Measurements from ENCODE around the gene ATP6V0D1.
"Not testable (repeated sequence)": the region's sequence is repeated elsewhere in the genome, so short reads cannot be mapped to it uniquely, and the experiment has no call there.

ATP6V0D1 gene

DNA sequence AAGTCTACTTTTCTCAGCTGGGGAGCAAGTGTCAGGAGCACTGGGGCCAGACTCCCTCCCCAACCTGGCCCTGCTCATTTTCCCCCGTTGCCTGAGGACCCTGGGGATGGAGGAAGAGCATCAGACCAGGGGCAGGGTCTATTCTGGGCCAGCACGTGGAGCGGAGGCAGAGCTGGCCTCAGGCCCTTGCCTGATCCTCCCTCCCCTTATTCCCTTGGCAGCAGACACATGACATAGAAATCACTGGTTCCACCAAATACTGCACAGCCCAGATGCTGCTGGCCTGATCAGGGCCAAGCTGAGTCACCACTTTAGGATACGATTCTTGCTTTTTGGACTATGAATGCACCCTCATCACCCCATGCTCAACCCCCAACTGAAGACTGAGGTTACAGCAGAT, 18.1 kb upstream of the ATP6V0D1 start:
- DNase-seq, result no peak

DNA sequence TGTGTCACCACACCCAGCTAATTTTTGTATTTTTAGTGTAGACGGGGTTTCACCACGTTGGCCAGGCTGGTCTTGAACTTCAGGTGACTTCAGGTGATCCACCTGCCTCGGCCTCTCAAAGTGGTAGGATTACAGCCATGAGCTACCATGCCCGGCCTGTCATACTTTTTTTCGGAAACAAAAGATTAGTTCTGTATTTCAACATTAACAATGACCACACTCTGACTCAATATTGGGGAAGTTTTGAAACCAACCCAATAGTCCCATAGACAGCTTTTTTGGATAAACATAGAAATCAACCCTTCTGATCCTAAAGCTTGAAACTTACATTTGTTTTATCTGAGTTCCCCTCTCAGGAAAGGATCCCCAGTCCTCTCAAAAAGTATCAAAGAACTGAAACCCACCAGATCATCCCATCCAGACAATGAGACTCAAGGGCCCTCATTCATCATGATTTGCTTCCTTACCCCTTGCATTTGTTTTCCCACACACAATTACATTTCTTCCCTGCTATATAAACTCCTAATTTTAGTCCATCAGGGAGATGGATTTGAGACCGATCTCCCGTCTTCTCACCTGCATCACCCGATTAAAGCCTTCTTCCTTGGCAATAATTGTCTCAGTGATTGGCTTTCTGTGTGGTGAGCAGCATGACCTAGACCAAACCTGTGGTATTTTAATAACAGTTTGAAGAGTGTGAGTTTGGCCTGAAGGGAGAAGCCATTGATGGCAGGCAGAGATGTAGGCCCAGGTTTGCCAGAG, 9.6 kb upstream of the ATP6V0D1 start:
- DNase-seq, result no peak

DNA sequence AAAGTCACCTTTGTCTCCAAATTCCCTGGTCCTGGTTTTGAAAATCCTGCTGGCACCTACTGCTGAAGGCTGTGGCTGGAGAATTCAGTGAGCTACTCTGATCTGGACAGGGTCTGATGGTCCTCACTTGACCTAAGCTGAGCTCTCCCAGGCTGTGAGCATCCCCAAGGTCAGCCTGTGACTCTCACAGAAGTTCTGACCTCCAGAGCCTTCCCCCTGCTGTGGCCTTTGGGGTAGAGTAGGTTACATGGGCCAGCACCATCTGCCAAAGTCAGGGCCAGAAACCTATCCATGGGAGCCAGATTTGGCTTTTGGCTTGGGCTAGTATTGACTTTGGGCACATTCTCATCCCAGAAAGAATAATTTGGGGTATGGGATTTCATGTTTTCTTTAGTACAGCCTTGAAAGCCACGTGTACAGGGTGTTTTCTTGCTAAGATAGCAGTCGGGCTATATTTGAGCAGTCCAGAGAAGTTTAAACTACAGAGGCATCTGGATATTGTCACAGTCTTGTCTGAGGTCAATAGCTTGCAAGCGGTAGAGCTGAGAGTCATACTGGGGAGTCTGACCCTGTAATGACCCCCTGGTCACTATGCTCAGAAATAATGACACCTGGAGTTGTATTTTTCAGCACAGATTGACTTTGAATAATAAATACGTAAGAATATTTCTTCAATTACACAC, 8.6 kb upstream of the ATP6V0D1 start:
- no peak for DNase-seq

DNA sequence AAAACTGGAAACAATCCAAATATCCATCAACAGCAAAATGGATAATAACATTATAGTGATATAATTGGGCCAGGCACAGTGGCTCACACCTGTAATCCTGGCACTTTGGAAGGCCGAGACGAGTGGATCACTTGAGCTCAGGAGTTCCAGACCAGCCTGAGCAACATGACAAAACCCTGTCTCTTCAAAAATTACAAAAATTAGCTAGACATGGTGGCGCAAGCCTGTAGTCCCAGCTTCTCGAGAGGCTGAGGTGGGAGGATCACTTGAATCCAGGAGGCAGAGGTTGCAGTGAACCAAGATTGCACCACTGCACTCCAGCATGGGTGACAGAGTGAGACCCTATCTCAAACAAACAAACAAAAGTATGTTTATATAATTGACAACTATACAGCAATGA, 6.6 kb upstream of the ATP6V0D1 start:
- not testable (repeated sequence) for DNase-seq

DNA sequence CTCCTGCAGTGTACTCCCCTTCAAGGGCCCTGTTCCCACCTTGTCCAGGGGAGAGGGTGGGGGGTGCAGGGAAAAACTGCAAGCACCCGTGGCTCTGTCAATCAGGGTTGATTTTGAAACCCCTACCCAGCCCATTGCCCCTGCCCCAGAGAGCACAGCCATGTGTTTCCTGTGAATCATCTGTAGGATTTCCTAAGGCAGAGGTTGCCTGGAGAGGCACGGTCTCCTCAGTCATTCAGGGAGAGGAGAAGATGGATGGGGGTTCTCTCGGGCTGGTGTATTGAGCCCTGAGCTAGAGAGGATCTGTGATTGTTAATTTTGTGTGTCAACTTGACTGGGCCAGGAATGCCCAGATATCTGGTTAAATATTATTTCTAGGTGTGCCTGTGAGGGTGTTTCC, 5.8 kb upstream of the ATP6V0D1 start:
- DNase-seq, result peak in 1 of 2 donors; percentile 16

DNA sequence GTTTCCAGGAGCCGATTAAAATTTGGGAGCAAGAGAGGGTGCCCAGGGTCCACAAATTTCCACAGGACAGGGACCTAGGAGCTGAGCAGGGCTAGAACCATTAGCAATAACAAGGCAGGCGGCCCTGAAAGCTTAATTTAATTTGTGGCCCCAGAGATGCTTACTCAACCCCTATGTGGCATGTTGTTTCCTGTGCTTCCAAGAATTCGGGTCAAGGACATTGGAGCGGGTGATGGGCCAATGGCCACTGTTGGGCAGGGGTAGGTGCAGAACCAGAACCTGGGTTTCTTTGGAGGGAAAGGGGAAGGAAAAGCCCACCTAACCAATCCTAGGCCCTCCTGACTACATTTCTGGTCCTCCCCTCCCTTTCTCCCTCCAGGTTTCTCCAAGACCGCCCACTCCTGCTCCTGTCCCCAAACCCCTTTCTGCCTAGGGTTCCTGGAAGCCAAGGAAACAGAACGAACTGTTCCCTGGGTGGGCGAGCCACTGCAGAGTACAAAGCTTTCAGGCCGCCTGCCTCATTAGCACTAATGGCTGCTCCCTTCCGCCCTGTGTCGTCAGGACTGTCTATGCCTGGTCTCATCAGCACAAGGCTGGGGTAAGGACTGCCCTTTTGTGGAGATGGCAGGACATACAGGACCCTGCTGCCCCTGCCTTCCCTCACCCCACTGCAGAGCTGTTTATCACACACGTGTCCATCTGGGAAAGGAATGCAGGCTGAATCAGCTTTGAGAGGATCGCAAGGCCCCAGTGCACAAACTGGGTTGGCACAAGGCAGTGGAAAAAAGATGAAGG, 3.0 kb upstream of the ATP6V0D1 start:
- DNase-seq, result no peak

DNA sequence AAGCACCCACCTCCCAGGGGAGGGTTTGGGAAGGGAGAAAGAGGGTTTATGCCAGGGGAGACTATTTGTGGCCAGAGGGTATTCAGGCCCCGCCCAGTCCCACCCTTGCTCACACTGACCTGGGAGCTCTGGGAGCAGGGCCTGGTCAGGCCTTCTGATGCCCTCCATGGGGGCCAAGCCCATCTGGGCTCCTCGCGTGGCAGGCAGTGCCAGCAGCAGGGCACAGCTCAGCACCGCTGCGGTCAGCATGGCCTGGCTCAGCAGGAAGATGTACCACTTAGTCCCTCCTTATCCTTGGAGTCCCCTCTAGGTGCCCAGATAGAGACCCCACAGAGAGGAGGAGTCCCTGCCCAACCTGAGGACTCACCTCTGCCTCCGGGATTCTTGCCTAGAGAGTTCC, 2.2 kb upstream of the ATP6V0D1 start, which contains the start of gene AGRP:
Gene AGRP (minus strand): TSS at position 398 of the 400 bp plus-strand sequence. CDS start 149 bp downstream, at position 249.
- DNase-seq, result no peak

DNA sequence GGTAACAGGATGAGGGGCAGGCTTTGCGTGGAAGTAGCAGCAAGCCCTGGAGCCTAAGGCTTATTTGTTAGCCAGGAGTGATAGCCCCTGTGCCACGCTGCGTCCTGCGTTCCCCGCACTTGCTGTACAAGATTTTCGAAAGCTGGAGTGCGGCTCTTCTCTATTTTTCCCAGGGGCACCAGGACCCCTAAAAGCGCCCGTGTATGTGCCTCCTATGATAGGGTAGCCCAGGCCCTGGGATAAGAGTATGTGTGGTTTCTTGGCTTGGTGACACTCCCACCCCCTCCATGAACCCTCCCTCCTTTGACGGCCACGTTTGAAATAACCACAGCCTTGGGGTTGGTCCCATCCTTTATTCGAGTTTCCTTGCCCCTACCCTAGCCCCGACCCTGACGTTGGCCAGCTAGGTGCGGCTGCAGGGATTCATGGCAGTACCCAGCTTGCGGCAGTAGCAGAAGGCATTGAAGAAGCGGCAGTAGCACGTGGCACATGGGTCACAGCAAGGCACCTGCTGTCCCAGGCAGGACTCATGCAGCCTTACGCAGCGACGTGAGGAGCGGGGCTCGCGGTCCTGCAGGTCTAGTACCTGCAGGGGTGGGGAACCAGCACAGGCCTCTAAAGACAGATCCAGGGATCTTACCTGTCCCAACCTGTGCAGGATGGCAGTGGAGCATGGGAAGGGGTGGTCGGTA, 1.4 kb upstream of the ATP6V0D1 start:
- no peak for DNase-seq

DNA sequence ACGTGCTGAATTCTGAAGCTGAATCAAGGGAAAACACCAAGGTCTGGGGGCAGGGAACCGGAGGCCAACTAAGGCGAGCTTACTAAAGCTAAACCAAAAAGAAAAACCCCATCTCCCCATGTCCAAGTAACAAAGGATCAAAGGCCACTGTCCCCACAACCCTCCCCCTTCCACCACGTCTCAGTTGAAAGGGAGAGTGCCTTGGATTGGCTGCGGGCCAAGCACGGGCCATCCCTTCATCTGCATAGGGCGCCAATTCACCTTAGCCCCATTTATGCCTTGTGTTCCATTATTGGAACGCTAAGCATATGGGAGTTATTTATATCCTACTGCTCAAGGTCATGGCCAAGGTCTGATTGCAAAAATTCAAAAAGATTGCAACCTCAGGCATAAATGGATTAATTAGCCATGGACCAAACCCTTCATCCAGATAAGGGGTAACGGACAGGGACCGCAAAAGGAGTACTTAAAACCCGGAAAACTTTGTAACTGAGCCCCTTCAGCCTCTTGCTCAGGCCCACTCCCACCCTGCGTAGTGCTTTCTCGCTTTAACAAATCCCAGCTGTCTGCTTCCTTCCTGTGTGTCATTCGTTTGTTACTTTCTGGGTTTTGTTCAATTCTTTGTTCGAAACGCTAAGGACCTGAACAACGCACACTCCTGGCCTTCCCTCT, 740 bp upstream of the ATP6V0D1 start:
- peak; percentile 24 to 54 for DNase-seq

DNA sequence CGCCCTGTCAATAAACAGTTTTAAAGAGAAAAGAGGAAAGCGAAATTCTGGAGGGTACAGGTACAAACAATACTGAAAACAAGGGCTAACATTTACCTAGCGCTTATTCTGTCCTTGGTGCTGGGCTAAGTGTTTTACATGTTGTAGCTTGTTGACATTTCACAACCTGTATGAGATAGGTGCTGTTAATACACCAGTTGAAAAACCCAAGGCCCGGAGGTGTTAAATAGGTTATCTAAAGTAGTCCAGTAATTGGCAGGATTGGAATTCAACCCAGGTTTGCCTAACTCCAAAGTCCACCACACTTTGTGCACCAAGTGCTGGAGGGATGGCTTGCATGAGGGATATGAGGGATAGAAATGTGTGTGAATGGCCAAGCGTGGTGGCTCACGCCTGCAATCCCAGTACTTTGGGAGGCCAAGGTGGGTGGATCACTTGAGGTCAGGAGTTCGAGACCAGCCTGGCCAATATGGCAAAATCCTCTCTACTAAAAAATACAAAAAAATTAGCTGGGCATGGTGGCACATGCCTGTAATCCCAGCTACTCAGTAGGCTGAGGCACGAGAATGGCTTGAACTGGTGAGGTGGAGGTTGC, 2.9 kb downstream of the ATP6V0D1 start:
- DNase-seq, result no peak

DNA sequence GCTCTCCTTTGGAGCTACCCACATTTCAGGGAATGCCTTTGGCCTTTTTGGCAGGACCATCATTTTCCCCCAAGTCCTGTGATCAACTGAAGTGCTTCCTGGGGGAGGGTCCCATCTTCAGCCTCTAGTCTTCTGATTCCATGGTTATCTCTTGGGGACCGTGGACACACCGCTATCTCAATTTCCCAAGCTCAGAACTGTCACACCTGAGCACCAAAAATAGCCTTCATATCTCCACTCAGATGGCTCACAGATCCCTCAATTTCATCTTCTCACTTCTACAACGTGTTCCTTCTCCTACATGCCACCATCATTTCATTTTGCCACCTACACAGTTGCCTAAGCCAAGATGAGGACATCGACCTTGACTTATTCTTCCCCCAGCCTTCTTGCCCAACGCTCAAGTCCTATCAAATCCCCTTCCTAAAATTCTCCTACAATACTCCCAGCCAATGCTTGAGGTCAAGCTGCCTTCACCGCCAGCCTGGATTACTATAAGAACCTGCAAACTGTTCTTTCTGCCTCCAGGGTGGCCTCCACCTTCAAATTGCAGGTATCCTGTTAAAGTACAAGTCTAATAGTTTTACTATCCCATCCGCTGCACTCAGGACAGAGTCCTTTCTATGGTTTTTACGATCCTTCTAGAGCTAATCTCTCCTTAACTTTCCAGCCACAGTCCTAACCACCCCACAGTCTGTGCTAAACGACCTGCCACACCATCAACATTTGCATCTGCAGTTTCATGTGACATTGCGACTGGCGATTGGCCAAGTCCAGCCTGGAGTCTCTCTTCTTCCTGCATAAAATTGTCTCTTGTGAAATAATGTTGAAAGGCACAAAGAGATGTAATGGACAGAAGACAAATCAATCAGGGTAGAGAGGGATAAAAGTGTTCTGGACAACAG, 6.2 kb downstream of the ATP6V0D1 start:
- DNase-seq, result no peak

DNA sequence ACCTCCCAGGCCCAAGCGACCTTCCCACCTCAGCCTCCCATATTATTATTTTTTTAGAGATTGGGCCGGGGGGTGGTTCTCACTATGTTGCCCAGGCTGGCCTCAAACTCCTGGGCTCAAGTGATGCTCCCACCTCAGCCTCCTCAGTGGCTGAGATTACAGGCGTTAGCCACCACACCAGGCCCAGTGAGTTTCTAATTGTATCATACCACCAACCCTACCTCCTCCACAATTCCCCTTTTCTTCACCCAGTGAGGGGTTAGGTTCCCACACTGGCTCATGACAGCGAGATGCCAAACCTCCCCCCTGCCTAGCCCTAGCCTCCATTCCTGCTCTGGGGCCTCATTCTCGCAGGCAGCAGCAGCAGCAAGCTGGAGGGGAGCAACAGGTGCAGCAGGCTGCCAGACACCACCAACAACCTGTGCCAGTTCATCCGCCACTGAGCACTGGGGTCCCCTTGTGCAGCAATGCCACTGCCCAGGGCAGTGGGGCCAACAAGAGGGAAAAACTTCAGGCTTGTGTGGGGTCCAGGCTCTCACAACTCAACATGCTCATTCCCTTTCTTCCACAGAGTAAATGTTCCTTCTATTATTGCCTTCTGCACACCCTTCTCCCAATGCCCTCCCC, 9.1 kb downstream of the ATP6V0D1 start:
- DNase-seq, result no peak

DNA sequence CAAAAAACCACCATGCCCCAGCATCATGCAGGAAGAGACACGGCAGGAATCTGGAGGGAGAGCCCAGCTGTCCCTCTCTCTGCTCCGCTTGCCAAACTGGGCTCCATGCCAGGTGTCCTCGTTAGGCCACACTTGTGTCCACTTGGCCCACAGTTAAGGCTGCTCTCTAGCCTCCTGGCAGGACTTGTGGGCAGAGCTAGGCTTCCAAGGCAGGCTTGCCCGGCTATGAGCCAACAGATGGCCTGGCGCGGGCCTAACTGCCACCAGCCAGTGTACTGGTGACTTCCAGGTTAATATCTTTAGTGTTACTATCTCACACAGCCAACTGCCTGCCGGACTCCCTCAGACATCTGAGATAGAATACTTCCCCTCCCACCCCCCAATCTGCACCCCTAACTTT, 10.6 kb downstream of the ATP6V0D1 start:
- DNase-seq, result no peak

DNA sequence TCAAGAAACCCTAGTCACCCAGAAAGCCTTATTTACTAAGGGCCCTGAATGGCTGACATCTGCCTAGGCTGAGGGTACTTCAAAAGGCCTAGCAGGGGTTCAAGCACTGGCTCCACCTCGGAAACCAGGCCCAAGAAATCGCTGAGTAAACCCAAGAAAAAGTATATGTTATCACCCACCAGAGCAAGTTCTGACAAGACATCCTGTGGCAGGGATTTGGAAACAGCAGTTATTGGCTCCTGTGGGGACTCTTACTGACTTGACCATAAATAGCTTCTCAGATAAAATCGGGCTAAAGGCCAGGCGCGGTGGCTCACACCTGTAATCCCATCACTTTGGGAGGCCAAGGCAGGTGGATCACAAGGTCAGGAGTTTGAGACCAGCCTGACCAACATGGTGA, 12.2 kb downstream of the ATP6V0D1 start:
- no peak for DNase-seq

DNA sequence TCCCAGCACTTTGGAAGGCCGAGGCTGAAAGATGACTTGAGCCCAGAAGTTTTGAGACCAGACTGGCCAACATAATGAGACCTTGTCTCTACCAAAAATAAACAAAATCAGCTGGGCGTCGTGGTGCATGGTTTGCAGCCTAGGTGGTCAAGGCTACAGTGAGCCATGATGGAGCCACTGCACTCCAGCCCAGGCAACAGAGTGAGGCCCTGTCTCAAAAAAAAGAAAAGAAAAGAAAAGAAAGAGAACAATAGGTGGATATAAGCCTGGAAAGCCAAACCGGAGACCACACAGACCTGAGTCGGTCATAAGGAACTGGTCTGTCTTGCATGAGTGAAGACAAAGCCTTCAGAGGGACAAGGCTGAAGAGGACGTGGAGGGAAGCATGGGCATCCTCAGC, 14.4 kb downstream of the ATP6V0D1 start:
- DNase-seq, result no peak

DNA sequence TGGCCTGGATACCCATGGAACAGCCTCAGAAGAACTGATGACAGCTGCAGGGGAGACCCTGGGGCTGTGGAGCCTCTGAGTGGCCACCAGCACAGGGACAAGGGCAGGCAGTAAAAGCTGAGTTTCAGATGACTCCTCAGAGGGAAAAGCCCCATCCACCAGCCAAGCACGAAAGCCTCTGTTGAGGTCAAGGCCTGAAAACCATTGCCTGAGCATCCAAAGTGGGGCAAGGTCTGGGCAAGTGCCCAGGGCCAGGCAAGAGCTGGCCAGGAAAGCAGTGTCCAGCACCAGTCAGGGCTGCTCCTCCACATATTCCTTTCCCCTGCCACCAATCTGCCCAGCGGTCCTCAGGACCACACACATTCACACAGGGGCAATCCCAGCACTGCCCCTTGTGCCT, 16.4 kb downstream of the ATP6V0D1 start:
- DNase-seq, result no peak

DNA sequence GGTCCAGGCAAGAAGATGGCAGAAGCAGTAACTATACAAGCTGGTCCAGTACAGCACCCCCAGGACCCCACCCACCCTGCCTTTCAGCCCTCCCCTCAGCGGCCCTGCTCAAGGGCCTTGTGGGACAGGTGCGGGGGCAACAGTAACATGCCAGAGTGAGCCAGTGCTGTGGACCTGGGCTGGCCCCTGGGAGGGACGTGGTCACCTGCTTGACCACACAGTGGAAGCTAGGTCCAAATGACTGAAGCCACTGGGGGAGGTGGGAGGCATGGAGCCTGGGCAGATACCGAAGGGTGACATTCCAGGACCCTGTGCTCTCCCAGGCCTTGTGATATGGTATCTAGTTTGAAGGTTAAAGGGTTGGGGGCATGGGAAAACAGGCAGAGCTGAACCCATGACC, 17.3 kb downstream of the ATP6V0D1 start:
- DNase-seq, result no peak

DNA sequence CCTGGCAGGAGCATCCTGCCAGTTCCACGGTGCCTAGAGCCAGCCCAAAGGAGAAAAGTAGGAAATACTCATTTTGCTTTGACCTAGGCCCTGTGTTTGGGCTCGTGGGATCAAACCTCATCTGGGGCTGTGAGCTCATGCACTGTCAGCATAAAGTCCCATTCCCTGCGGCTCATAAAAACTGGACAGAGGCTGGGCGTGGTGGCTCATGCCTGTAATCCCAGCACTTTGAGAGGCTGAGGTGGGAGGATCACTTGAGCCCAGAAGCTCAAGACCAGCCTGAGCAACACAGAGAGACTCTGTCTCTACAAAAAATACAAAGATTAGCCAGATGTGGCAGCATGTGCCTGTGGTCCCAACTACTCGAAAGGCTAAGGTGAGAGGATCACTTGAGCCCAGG, 17.9 kb downstream of the ATP6V0D1 start:
- no peak for DNase-seq

DNA sequence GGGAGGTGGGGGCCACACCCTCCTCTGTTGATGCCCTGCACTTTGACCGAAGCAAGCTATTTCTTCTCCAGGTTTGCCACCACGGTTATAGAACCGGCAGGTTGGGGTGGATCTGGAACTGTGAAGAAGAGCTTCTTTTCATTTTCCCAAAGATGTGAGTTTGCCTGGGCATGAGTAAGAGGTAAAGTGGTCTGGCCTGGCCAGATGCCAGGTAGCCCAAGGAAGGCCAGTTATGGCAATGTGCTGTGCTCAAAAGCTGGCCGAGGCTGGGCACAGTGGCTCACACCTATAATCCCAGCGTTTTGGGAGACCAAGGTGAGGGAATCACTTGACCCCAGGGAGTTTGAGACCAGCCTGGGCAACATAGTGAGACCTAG, 18.7 kb downstream of the ATP6V0D1 start:
- no peak for DNase-seq

DNA sequence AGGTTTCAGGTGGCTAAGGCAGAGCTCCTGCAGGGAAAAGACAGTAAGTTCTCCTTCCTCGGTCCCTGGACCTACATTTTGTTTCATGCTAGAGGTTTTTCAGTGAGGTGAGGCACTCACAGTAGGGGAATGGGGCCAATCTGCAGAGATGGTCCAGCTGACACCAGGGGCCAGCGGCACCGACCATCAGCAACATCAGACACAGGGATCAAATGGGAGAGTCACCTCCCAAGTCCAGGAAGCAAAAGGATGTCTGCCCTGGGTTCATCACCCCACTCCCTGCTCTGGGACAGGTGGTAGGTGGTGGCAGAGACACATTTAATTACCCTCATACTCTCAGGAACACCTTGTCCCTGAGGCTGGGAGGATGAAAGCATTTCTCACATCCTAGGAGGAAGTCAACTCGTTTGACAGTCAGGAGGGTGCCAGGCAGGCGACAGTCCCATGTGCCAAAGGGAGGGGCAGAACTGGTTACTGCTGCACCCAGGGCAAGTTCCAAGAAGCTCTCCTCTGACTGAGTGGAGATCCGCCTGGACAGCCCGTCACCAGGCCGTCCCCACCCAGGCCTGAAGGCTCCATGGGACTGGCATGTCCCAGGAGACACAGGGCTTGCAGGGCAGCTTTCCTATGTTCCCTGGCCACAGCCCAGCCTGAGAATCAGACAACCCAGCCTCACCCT, 19.2 kb downstream of the ATP6V0D1 start:
- DNase-seq, result no peak

All from CD4-positive, alpha-beta T cell treated with Interleukin-1 beta for 1 hour (primary cell).